ENCODE measurements around the gene SAP30BP.
"Not testable (repeated sequence)": the region's sequence is repeated elsewhere in the genome, so short reads cannot be mapped to it uniquely, and the experiment has no call there.

Gene SAP30BP

DNA sequence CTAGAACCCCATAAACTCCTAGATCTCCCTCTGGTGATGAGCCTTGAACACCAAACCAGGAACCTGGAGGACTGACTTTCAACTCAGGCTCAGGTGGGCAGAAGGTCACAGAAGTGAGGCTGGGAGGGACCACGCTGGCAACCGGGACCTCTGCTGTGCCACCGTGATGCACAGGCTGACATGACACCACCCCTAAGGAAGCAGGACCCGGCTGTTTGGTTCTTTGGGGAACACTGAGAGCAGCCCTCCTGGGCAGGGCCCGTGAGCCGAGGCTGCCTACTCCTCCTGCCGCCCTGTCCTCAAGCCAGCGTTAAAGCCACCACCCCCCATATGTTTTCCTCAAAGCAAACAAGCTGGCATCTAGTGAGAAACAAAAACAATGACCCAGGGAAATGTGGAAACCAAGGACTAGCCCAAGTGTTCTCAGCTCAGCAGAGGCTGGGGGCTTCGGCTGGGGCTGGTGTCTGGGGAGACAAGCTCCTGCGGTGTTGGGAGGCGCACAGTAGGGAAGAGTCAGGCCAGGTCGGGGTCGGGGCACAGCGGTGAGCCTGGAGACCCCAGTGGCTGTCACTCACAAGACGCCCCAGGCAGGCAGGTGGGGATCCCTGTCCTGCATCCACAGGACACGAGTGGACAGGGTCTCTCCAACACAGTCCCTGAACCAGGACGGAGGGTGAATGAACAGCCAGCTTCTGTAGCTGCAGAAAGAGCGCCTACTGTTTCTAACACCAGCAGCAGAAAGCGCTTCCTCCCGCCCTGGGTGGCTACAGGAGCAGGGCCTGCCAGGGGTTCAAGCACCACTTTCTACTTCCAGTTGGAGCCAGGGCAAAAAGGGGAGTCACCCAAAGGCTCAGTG, 32.2 kb upstream of the SAP30BP start:
- DNase-seq = no peak

DNA sequence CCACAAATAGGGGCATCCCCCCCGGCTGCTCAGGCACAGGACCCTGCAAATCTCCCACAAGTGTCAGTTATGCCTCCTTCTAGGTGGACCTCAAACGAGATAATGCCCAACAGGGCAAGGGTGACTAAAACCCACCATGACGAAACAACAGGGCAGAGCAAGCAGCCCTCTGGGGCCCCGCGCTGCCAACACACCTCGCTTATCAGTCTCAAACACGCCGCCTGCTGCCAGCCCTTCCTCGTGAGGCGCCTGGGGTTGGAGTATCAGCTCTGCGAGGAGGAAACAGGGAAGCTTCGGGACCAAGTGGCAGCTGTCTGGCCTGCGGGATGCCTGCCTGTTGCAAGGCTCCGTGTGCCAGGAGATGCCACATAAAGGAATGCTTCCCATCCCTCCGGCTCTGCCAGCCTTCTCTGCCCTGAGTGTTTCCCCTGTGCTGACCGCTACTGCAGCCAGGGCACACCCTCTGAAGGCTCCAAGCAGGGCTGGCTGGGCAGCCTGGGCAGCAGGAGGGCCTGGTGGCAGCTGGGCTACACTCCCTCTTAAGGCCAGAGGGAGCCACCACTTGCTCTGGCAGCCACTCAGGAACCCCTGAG, 31.4 kb upstream of the SAP30BP start:
- no peak for DNase-seq

DNA sequence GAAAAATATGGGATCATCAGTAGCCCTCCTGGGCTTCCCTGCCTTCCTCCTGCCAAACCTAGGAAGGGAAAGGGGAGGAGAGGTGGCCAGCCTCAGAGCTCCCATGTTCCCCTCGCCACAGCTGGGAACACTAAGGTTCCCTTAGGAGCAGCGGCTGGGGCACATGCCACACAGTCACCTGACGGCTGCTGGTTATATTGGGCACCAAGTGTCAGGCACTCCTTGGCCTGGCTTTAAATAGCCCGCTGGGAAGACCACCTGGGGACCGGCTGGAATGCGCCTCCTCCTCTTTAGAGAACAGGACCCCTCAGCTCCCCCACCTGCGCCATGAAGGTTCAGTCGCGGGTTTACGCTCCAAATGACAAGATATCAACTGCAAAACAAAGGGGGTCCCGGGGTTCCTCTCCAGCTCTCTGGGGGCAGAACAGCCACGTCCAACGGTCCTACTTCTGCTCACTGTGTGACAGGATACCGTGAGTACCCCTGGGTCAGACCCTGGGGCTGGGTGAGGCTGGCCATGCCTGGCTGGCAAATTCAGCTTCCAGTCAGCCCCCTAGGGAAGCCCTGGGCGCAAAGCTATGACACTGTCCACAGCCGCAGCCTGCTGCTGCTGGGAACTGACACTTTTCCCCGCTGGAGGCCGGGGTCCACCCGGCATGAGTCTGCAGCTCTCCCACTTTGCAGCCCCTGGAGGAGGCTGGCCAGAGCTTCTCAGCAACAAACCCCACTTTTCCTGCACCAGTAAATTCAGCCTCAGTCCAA, 30.6 kb upstream of the SAP30BP start:
- DNase-seq = no peak

DNA sequence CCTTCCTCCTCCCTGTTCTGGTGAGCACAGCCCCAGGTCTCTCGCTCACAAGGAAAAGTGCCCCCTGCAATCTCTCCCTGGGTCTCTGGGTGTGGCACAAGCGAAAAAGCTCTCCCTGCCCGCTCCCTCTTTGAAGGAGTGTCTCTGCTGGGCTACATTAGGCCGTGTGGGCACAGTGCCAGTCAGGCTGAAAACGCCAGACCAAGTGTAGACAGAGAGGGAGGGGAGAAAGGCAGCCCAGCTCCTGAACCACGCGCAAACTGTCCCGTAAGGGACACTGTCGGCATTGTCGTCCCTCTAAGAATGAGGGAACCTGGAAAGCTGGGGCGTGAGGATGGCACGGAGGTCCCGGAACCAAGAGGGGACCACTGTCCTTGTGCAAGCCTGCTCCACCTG, 30.0 kb upstream of the SAP30BP start:
- no peak for DNase-seq

DNA sequence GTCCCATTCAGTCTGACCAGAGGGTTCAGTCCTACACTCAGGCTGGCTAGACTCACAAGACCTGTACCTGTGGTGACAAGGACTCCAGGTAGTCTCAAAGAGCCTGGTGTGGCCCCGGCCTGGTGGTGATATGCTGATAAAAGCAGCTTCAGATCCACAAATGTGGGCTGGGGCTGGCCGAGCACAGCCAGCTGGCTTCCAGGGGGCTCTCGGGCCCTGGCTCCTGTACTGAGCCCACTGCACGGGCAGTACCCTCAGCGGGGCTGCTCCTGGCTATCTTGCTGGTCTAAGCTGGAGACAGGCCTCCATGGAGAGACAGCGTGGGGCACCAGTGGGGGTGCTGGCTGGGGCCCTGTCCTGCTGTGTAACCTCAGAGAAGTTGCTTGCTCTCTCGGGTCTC, 29.6 kb upstream of the SAP30BP start:
- no peak for DNase-seq

DNA sequence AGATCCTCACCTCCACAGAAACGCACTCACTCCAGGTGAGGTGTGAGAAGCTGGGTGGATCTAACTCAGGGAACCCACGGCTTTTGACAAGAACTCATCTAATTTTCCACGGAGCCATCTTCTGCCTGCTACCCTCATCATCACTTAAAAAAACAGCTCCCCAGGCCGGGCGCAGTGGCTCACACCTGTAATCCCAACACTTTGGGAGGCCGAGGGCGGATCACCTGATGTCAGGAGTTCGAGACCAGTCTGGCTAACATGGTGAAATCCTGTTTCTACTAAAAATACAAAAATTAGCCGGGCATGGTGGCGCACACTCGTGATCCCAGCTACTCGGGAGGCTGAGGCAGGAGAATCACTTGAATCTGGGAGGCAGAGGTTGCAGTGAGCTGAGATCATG, 29.1 kb upstream of the SAP30BP start:
- DNase-seq = not testable (repeated sequence)

DNA sequence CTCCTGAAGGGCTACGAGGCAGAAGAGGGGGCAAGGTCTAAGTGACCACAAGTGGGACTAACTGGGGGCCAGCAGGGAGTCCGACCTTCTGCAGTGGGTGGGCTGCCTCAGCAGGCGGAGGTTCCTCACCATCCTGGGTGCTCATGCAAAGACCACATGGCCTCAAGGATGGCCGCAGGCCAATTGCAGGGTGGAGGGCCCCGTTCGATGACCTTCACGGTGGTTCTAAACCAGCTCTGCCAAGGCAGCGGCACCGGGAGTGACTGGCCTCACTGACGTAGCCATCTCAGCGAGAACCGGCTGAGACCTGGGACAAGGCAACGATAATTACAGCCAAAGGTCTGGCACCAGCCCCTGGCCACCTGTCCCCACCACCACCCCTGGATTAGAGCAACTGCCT, 28.2 kb upstream of the SAP30BP start:
- no peak for DNase-seq

DNA sequence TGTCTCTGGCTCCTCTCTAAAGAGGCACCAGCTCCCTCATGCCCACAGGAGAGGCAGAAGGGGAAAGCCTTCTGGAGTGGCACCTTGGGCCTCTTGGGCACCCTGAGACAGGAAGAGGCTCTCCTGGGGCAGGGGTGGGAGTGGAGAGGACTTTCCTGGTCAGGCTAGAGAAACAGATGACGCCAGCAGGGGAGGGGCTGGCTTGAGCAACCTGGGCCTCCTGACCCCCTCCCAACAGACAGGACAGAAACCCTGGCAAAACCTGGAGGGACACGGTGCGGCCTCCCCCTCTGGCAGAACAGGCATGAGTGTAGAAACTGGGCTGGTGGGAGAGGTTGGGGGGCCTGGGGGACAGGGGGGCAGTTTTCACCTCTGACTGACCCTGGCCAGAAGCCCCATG, 27.8 kb upstream of the SAP30BP start:
- DNase-seq = no peak

DNA sequence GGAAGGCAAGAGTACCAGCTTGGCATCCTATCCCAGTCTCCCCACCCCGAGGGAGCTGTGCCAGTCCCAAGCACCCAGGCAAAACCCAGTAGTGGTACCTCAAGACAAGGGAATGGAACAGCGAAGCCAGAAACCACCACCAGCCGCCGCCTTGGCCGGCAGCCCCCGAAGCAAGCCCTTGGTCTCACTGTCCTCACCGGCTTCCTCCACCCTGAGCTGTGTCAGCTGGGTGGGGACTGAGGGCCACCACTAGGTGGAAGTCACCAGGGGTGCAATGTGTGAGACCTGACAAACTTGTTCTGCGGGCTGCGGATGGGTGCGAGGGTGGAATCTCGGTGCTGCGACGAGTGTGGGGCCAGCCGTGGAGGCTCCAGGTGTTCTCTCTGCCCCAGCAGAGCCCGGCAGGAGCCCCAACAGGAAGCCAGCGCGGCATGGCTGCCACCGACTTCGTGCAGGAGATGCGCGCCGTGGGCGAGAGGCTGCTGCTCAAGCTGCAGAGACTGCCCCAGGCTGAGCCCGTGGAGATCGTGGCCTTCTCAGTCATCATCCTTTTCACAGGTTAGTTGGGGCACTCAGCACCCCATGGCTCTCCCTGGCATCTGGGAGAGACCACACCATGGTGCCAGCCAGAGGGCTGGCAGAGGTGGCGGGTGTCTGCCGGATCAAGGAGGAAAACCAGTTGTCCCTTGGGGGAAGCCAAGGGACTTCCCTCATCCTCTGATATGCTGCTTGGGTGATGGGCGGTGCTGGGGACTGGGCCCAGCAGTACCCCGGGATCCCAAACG, 27.2 kb upstream of the SAP30BP start:
- DNase-seq = no peak

DNA sequence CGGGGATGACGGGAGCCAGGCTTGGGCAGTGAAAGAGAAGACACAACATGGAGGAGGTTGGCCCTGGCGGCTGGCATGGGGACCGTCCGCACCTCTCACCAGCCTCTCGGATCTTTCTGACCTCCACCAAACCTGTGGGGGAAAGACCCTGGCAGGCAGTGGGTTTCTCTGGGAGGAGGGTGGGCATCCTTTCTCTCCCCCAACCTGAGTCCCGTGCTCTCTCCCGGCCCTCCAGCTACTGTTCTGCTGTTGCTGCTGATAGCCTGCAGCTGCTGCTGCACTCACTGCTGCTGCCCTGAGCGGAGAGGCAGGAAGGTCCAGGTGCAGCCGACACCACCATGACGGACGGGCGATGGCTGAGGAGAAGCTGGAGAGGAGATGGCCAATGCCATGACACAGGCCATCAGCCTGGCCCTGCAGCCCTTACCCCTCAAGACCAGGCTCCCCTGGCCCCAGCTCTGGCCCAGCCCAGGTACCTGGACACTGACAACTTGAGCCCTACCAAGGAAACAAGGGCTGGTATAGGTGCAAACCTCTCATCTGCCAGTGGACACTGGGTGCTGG, 26.5 kb upstream of the SAP30BP start:
- no peak for DNase-seq

DNA sequence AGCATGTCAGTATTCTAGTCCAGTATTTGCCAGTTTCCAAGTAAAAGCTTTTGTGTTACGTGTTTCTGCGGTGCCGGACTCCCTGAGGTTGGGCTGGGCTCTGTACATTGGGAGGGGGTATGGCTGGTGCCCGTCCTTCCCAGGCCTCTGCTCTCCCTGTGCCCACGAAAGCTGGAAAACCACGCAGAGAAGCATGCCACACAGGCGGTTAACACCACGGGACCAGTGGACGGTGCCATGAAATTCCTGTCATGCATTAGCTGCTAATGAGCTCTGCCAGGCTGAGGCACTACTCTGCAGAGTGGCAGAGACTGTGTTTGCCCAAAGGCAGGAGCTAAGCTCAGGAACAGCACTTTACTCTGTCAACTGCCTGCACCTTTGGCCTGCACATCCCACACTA, 25.8 kb upstream of the SAP30BP start:
- no peak for DNase-seq

DNA sequence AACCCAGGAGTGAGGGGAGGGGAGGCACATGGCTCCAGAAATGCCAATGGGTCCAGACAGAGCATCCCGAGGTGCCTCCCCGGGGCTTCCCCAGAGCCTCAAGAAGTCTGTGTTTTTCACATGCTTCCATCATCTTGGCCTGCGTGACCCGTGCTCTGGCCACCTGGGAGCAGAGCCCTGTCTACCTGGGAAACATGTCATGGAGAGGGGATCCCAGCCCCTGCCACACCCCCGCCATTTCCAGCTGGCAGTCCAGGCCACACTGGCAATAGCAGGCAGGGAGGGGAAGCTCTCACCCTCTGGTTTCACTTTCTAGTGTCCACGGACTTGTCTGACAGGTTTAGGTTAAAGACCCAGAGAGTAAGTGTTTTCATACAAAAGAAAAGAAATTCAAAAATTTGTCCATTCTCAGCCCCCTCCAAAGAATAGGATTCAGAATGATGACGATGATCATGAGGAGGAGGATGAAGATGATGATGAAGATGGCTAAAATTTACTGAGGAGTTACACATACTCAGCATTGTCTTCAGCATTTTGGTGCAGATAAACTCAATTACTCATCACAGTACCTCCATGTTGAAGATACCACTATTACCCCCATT, 24.9 kb upstream of the SAP30BP start:
- DNase-seq = no peak

DNA sequence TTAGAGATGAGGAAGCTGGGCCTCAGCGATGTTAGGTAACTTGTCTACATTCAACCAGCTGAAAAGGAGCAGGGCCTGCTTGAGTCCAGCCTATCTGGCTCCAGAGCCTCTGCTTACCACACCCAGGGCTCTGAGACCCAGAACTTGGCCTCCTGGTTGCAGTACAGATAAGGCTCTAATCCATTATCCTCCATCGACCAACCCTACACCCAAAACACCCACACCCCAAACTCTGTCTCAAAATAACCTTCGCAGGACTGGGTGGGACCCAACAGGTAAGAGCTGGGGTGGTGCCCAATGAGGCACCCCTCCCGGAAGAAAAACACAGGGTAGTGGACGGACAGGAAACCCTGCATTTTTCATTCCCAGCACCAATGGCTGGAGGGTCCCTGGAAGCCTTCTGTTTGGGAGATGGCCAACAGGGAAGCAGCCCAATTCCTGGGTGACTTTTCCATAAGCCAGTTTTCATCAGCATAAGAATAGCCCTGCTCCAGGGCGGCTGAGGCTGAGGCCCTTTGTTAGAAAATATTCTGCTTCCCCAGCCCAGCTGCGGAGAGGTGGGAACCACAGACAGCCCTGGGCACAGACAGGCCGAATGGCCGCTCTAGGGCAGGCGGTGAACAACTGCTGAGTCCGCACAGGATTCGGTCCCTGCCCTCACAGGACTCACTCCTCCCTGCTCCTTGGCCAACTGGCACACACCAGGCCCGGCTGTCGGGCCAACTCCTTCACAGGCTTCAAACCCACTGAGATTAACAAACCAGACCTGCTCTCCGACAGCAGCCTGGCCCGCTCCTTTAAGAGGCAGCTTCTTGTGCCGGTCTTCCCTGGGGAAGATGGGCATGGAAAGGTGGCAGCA, 24.1 kb upstream of the SAP30BP start:
- no peak for DNase-seq

DNA sequence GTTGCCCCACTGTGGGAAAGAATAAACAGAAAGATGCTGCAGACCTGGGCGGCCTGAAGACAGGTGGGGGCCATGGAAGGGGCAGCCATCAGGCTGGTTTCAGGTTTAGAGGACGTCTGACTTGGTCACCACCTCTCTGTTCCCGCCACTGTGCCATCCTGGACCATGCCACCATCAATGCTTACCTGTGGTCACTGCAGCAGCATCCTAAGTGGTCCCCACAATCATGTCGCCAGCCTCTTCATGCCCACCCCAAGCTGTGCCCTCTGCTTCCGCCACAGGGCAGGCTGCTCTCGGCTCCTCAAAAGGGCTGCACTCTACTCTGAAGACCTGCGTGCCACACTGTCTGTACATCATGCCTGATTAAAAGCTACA, 23.5 kb upstream of the SAP30BP start:
- no peak for DNase-seq

DNA sequence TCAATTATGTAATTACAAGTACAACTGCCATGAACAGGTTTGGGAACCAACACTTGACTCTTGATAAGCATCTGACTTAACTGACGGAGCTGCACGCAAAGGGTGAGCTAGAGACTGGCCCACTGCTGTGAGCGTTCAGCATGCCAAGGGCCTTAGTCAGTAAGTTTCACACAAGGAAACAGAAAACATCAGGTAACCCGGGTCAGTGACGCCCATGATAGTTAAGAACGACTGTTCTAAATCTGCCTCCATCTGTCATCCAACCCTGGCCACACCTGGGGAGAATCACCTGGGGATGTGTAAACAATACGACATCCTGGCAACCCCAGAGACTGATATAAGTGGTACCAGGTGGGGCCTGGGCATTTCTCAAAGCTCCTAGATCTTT, 21.6 kb upstream of the SAP30BP start:
- DNase-seq = no peak

DNA sequence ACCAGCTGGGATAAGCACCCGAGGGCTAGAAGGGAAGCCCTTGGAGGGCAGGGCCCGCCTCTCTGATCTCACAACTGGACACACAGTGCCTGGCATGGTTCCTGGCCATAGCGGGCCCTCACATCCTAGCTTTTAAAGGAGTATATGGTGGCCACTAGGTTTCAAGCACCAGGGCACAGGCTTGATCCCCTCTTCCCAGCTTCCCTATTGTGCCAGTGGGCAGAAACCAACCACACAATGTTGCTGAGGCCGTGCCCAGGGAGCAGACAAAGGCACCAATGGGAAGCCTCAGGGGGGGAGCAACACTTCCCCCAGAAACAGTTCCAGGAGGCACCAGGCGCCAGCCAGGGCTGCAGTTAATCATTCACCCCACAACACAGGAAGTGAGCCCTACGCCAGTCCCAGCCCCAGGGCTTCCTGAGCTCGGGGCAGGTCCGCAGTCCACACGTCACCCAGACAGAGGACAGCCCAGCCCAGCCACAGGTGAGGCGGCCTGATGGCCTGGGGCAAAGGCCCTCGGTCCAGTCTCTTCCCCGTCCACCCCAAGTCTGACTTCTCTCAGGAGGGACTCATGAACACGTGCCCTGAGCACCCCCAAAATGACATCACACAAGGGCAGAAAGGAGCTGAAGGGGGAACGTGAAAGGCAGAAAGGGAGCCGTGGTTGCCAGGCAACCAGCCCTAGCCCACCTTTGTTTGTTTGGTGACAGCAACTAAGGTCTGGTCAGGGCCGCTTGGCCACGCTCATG, 21.1 kb upstream of the SAP30BP start:
- DNase-seq = no peak

DNA sequence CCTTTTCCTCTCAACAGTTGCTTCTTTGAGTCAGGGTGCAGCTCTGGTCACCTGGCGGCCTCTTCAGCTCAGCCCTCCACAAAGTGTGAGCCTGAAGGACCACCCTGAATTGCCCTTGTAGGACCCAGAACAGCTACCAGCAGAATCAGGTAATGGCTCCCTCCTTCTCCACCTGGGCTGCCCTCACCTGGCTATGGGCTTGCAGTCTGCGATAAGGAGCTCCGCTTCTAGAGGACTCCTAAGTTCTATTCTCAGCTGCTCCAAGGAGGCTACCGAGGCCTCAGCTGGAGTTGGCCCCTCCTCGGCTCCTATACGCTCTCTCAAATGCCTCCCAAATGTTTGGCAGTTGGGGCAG, 20.5 kb upstream of the SAP30BP start:
- DNase-seq = no peak

DNA sequence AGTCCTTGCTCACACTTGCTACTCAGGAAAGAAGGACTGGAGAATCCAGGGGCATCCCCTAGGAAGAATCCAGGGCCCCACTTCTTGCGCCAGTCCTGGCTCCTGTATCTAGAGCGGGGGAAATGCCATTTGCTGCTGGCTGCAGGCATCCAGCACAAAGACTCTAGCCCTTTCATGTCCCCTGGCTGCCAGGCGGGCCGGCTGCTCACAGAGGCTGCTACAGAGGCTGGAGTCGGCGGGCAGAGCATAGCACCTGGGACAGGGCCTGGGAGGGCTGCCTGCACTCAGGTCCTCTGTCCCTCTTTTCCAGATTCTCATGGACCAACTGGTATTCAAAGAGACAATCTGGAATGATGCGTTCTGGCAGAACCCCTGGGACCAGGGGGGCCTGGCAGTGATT, 20.1 kb upstream of the SAP30BP start:
- no peak for DNase-seq

DNA sequence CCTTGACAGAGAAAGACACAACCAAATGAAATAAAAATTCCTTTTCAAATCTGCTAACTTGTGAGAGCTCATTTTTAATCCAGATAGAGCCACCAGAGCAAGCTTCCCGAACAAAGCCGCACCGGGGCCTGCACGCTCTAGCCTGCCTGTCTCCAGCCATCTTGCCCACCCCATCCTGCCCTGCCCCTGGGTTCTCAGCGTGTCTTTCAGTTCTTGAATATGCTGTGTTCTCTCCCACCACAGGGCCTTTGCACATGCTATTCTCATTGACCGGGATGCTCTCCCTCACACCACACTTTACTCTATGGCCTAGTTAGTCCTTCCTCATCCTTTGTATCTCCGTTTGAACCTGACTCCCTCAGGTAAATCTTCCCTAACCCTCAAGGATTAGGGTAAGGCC, 19.2 kb upstream of the SAP30BP start:
- DNase-seq = no peak

DNA sequence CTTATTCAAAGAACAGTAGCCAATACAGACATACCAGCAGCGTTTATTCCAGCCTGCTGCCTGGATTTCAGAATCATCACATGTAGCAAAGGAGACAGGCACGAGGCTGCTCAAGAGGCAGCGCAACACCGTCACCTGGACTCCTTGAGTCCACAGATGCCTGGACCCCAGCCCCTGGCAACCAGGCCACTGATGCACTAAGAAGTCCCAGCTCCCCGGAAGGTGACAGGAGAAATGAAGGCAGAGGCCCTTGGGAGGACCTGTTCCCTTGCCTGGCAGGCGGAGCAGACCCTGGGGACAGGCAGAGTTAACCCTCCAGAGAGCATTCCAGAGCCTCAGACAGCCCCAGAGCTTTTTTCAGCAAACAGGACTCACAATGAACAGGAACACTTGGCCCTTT, 17.5 kb upstream of the SAP30BP start:
- DNase-seq = no peak

DNA sequence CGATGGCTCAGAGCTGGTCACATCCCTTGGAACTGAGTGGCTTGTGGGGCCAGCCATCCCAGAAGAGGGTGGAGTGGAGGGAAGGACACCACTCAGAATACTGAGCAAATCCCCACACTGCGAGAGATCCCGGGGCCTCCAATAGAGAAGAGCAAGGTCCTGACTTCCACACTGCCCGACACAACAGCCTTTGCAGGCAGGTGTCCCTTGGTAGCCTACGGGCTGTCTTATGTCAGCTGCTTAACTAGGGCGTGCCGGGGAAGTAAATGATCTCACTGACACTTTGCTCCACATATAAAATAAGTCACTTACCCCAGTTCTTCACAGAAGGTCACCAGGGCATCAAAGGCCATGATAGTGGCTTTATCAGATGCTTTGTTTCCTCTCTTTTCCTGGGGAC, 16.3 kb upstream of the SAP30BP start:
- no peak for DNase-seq

All from SIG-M5 (cell line).